ENCODE results near the gene RIPOR3.

Gene RIPOR3

GRCh38 chr20:50727792-50728485, 36.6 kb upstream of the RIPOR3 start:
- ATAC-seq: no peak
- H3K27ac Mint-ChIP-seq: no peak overlapping the region

GRCh38 chr20:50726955-50727791, 35.8 kb upstream of the RIPOR3 start:
- Mint-ChIP-seq H3K27ac (no peak overlapping the region), H3K36me3 (peaks cover 10% of the 10 kb centered on the region), H3K4me3 (no peak overlapping the region), H3K9me3 (no peaks in the 10 kb centered on the region), H3K4me1 (peaks cover 11% of the 10 kb centered on the region)
- ATAC-seq (no peak), DNase-seq (ENCODE audit: low spot score in 2 of 2) (no peak)

More at GRCh38 chr20:50727792-50728485, 36.6 kb upstream of the RIPOR3 start:
- peaks cover 18% of the 10 kb centered on the region for H3K4me1 Mint-ChIP-seq
- no peak for DNase-seq (ENCODE audit: low spot score in 2 of 2)
- H3K4me3 Mint-ChIP-seq: no peak overlapping the region
- peaks cover 17% of the 10 kb centered on the region for H3K36me3 Mint-ChIP-seq
- no peaks in the 10 kb centered on the region for H3K9me3 Mint-ChIP-seq

DNA sequence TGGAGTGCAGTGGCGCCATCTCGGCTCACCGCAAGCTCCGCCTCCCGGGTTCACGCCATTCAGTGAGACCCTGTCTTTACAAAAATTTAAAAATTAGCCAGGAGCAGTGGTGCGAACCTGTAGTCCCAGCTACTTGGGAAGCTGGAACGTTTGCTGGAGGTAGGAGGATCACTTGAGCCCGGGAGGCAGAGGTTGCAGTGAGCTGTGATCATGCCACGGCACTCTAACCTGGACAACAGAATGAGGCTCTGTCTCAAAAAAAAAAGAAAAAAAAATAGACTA, 34.3 kb upstream of the RIPOR3 start:
- Mint-ChIP-seq H3K36me3 (no peaks in the 10 kb centered on the region), H3K27ac (no peak overlapping the region)

DNA sequence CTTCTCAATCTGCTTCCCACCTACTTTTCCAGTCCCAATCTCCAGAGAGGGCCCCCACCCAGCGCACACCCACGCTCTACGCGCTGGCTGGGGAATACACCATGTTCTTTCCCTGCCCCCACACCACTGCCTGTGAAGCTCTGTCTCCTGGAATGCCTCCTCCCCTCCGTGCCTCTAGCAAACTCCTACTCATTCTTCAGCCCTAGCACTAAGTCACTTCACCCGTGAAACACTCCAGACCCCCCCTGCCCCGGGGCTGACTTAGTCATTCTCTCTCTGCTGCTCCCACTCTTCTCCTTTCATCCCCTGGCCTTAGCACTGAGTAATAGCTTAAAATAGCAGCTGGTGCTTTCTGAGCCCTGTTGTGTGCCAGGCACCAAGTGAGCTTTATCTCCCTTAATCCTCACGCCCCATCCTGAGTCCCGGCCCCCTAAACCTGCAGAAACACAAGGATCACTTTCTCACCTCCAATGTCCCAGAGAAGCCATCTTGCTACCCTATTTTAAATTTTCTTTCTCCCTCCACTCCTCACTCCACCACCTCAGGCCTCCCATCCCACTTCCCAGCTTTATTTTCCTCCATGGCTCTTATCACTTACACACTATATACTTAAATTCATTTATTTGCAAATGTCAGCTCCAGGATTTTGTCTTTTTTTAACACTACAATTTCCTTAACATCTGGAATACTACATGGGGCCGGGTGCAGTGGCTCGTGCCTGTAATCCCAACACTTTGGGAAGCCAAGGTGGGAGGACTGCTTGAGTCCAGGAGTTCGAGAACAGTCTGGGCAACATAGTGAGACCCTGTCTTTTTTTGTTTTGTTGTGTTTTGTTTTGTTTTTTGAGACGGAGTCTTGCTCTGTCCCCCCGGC, 33.7 kb upstream of the RIPOR3 start:
- H3K27ac Mint-ChIP-seq: no peak overlapping the region
- peak; percentile 98 for ATAC-seq
- H3K4me1 Mint-ChIP-seq: peaks cover 5% of the 10 kb centered on the region
- no peaks in the 10 kb centered on the region for H3K36me3 Mint-ChIP-seq
- DNase-seq (ENCODE audit: low spot score in 2 of 2): peak; percentile 37 to 68
- H3K4me3 Mint-ChIP-seq: no peak overlapping the region
- H3K9me3 Mint-ChIP-seq: no peaks in the 10 kb centered on the region

More for the DNA sequence above, 34.3 kb upstream of the RIPOR3 start:
- Mint-ChIP-seq H3K4me3 (no peak overlapping the region), H3K9me3 (no peaks in the 10 kb centered on the region), H3K4me1 (peaks cover 10% of the 10 kb centered on the region)
- DNase-seq (ENCODE audit: low spot score in 2 of 2) (no peak), ATAC-seq (no peak)

DNA sequence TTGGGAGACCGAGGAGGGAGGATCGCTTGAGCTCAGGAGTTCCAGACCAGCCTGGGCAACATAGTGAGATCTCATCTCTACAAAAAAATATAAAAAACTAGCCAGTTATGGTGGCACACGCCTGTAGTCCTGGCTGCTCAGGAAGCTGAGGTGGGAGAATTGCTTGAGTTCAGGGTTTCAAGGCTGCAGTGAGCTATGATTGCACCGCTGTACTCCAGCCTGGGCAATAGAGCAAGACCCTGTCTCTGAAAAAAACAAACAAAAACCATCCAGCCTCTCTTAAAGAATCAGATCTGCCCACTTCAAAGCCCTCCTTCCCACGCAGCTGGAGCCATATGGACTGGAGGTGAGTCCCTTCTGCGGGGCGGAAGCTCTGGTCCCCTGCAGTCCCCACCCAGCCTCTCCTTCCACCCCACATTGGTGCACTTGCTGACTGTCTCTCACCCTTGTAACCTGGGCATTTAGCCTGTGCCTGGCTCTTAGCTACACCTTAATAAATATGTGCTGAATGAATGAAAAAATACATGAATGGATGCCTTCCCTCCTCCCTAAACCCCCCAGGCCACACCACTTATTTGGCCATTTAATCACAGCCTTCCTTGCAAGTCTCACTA, 32.9 kb upstream of the RIPOR3 start:
- Mint-ChIP-seq H3K27ac (no peak overlapping the region), H3K9me3 (no peaks in the 10 kb centered on the region), H3K4me3 (no peak overlapping the region), H3K4me1 (peaks cover 5% of the 10 kb centered on the region), H3K36me3 (no peaks in the 10 kb centered on the region)
- ATAC-seq (no peak), DNase-seq (ENCODE audit: low spot score in 2 of 2) (no peak)

GRCh38 chr20:50723672-50724071, 32.3 kb upstream of the RIPOR3 start:
- no peaks in the 10 kb centered on the region for H3K9me3 Mint-ChIP-seq
- H3K4me1 Mint-ChIP-seq: peaks cover 5% of the 10 kb centered on the region
- ATAC-seq: no peak
- H3K27ac Mint-ChIP-seq: peak overlapping the region; percentile 20
- H3K36me3 Mint-ChIP-seq: no peaks in the 10 kb centered on the region
- H3K4me3 Mint-ChIP-seq: no peak overlapping the region
- DNase-seq (ENCODE audit: low spot score in 2 of 2): no peak

- Mint-ChIP-seq H3K36me3 (no peaks in the 10 kb centered on the region), H3K4me3 (no peak overlapping the region), H3K4me1 (peaks cover 5% of the 10 kb centered on the region), H3K27ac (peak overlapping the region; percentile 20), H3K9me3 (no peaks in the 10 kb centered on the region)
- DNase-seq (ENCODE audit: low spot score in 2 of 2) (no peak), ATAC-seq (no peak)
These were observed 31.2 kb upstream of the RIPOR3 start for GRCh38 chr20:50722424-50723155.

GRCh38 chr20:50721881-50722281, 30.5 kb upstream of the RIPOR3 start:
- no peak for ATAC-seq
- no peak overlapping the region for H3K27ac Mint-ChIP-seq
- no peak overlapping the region for H3K4me3 Mint-ChIP-seq
- peaks cover 3% of the 10 kb centered on the region for H3K4me1 Mint-ChIP-seq
- H3K36me3 Mint-ChIP-seq: no peaks in the 10 kb centered on the region
- no peaks in the 10 kb centered on the region for H3K9me3 Mint-ChIP-seq
- DNase-seq (ENCODE audit: low spot score in 2 of 2): no peak

DNA sequence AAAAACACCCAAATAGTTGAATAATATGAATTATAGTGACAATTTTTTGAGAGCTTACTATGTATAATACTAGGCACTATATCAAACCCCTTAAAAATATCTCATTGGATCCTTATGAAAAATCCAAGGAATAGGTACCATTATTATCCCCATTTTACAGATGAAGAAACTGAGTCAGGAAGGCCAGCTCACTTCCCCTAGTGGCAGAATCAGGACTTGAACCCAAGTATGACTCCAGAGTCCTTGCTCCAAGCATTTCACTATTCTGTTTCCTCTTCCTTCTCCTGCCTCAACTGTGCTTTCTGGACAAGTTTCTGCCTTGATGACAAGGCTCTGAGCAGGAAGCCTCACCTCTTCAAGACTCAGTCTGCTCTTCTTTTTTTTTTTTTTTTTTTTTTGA, 29.2 kb upstream of the RIPOR3 start:
- no peaks in the 10 kb centered on the region for H3K9me3 Mint-ChIP-seq
- H3K27ac Mint-ChIP-seq: no peak overlapping the region
- no peaks in the 10 kb centered on the region for H3K36me3 Mint-ChIP-seq
- no peak for ATAC-seq
- H3K4me3 Mint-ChIP-seq: no peak overlapping the region
- H3K4me1 Mint-ChIP-seq: no peaks in the 10 kb centered on the region
- DNase-seq (ENCODE audit: low spot score in 2 of 2): no peak

GRCh38 chr20:50720026-50720425, 28.7 kb upstream of the RIPOR3 start:
- Mint-ChIP-seq H3K4me3 (no peak overlapping the region), H3K4me1 (no peaks in the 10 kb centered on the region), H3K36me3 (no peaks in the 10 kb centered on the region), H3K27ac (no peak overlapping the region), H3K9me3 (no peaks in the 10 kb centered on the region)
- no peak for DNase-seq (ENCODE audit: low spot score in 2 of 2)
- ATAC-seq: no peak

GRCh38 chr20:50719328-50719727, 28.0 kb upstream of the RIPOR3 start:
- ATAC-seq (no peak), DNase-seq (ENCODE audit: low spot score in 2 of 2) (no peak)
- Mint-ChIP-seq H3K27ac (no peak overlapping the region), H3K4me3 (no peak overlapping the region), H3K36me3 (no peaks in the 10 kb centered on the region), H3K9me3 (no peaks in the 10 kb centered on the region), H3K4me1 (no peaks in the 10 kb centered on the region)

DNA sequence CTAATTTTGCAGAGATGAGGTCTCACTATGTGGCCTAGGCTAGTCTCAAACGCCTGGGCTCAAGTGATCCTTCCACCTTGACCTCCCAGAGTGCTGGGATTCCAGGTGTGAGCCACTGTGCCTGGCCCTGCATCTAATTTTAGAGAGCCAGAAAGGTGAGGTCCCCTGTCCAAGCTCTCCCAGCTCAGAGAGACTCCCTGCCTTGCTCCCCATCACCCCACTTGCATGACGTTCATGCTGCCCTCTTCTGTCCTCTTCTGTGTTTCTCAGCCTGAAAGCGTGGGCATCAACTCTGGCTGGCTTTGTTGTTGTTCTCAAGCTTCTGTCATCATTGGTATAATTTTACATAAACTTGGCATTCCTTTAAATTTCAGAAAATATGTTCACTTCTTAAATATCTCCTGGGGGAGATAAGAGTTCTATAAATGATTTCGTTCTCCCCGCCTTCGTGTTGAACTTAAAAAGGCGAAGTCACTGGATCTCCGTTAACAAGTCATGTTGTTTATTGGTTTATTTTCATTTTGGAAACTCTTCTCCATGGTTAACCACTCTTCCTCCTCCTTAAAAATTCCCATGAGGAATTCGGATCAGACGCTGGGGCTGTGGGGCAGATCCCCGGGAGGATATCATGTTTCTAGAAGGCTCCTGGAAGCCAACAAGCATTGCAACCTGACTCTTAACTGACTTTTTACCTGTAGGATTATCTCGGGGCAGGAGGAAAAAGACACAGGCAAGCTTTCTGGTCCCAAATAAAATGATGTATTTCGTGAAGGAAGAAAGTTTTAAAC, 26.8 kb upstream of the RIPOR3 start:
- H3K4me3 Mint-ChIP-seq: no peak overlapping the region

GRCh38 chr20:50717312-50717711, 26.0 kb upstream of the RIPOR3 start:
- Mint-ChIP-seq H3K4me3 (no peak overlapping the region), H3K27ac (no peak overlapping the region), H3K4me1 (no peaks in the 10 kb centered on the region), H3K36me3 (no peaks in the 10 kb centered on the region), H3K9me3 (no peaks in the 10 kb centered on the region)
- ATAC-seq (no peak), DNase-seq (ENCODE audit: low spot score in 2 of 2) (no peak)

More for the DNA sequence above, 26.8 kb upstream of the RIPOR3 start:
- Mint-ChIP-seq H3K27ac (no peak overlapping the region), H3K4me1 (no peaks in the 10 kb centered on the region), H3K36me3 (no peaks in the 10 kb centered on the region), H3K9me3 (no peaks in the 10 kb centered on the region)
- ATAC-seq: no peak
- no peak for DNase-seq (ENCODE audit: low spot score in 2 of 2)

GRCh38 chr20:50716518-50716917, 25.2 kb upstream of the RIPOR3 start:
- Mint-ChIP-seq H3K4me3 (no peak overlapping the region), H3K27ac (no peak overlapping the region), H3K9me3 (no peaks in the 10 kb centered on the region), H3K36me3 (no peaks in the 10 kb centered on the region), H3K4me1 (no peaks in the 10 kb centered on the region)
- DNase-seq (ENCODE audit: low spot score in 2 of 2) (no peak), ATAC-seq (no peak)
